ENCODE data around the gene SHISAL1. TPM values are rescaled to one million over a fixed set of nuclear protein-coding genes. Genes with fewer than 3 reads are reported as not detected.

Gene SHISAL1
- total RNA-seq, 1 experiment from 2014 or later: not detected

DNA sequence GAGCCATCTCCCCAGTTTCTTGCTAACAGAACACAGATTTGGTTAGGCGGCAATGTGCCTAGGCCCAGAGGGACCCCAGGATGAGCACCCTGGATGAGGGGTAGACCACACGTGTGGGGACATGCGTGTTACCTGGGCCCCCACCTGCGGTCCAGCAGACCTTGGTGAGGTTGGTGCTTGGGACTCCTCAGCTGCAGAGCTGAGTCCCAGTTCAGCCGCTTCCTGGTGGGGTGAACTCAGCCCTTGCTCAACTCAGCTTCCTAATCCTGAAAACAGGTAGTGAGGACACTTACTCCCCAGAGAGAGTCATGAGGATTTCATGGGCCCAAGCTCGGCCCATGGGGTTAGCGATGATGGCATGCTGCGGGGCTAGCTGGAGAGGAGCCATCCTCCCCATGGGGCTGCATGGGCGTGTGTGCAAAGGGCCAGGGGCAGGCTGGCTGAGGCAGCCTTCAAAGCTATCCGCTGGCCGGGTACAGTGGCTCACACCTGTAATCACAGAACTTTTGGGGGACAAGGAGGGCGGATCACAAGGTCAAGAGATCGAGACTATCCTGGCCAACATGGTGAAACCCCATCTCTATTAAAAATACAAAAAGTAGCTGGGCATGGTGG, 46.9 kb upstream of the SHISAL1 start:
- TF ChIP-seq, protein P1, sequence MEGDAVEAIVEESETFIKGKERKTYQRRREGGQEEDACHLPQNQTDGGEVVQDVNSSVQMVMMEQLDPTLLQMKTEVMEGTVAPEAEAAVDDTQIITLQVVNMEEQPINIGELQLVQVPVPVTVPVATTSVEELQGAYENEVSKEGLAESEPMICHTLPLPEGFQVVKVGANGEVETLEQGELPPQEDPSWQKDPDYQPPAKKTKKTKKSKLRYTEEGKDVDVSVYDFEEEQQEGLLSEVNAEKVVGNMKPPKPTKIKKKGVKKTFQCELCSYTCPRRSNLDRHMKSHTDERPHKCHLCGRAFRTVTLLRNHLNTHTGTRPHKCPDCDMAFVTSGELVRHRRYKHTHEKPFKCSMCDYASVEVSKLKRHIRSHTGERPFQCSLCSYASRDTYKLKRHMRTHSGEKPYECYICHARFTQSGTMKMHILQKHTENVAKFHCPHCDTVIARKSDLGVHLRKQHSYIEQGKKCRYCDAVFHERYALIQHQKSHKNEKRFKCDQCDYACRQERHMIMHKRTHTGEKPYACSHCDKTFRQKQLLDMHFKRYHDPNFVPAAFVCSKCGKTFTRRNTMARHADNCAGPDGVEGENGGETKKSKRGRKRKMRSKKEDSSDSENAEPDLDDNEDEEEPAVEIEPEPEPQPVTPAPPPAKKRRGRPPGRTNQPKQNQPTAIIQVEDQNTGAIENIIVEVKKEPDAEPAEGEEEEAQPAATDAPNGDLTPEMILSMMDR (IDR thresholded peaks at IDR 0.05; ENCODE audit: unreplicated experiment): no peak
- Mint-ChIP-seq H3K9me3 (ENCODE audit: low read depth, unreplicated experiment) (no peaks in the 10 kb centered on the region), H3K4me1 (ENCODE audit: low read depth, unreplicated experiment) (peaks cover 27% of the 10 kb centered on the region), H3K27me3 (ENCODE audit: unreplicated experiment) (peaks cover 61% of the 10 kb centered on the region), H3K27ac (ENCODE audit: unreplicated experiment) (no peak overlapping the region), H3K36me3 (ENCODE audit: insufficient read depth, unreplicated experiment) (peaks cover 10% of the 10 kb centered on the region), H3K4me3 (ENCODE audit: low read depth, unreplicated experiment) (no peak overlapping the region)
- DNase-seq: no peak
- CTCF ChIA-PET: no interaction called here
- intact Hi-C loops (cut with micrococcal nuclease; ENCODE audit: unreplicated experiment): no loop called here
- no TSS peak for BruUV-seq (replicated peaks)

GRCh38 chr22:44358709-44359440, 46.1 kb upstream of the SHISAL1 start:
- peaks cover 10% of the 10 kb centered on the region for H3K36me3 Mint-ChIP-seq (ENCODE audit: insufficient read depth, unreplicated experiment)
- no TSS peak for BruUV-seq (replicated peaks)
- H3K4me1 Mint-ChIP-seq (ENCODE audit: low read depth, unreplicated experiment): peaks cover 27% of the 10 kb centered on the region
- intact Hi-C loops (cut with micrococcal nuclease; ENCODE audit: unreplicated experiment): no loop called here
- CTCF ChIA-PET: no interaction called here
- no peak overlapping the region for H3K4me3 Mint-ChIP-seq (ENCODE audit: low read depth, unreplicated experiment)
- H3K27me3 Mint-ChIP-seq (ENCODE audit: unreplicated experiment): peaks cover 61% of the 10 kb centered on the region
- TF ChIP-seq, protein P1 (IDR thresholded peaks at IDR 0.05; ENCODE audit: unreplicated experiment): no peak
- no peak overlapping the region for H3K27ac Mint-ChIP-seq (ENCODE audit: unreplicated experiment)
- H3K9me3 Mint-ChIP-seq (ENCODE audit: low read depth, unreplicated experiment): no peaks in the 10 kb centered on the region
- no peak for DNase-seq

GRCh38 chr22:44357966-44358465, 45.3 kb upstream of the SHISAL1 start:
- H3K4me3 Mint-ChIP-seq (ENCODE audit: low read depth, unreplicated experiment): no peak overlapping the region
- H3K27ac Mint-ChIP-seq (ENCODE audit: unreplicated experiment): no peak overlapping the region
- CTCF ChIA-PET: no interaction called here
- H3K9me3 Mint-ChIP-seq (ENCODE audit: low read depth, unreplicated experiment): no peaks in the 10 kb centered on the region
- H3K4me1 Mint-ChIP-seq (ENCODE audit: low read depth, unreplicated experiment): peaks cover 20% of the 10 kb centered on the region
- peaks cover 65% of the 10 kb centered on the region for H3K27me3 Mint-ChIP-seq (ENCODE audit: unreplicated experiment)
- DNase-seq: no peak
- TF ChIP-seq, protein P1 (IDR thresholded peaks at IDR 0.05; ENCODE audit: unreplicated experiment): no peak
- H3K36me3 Mint-ChIP-seq (ENCODE audit: insufficient read depth, unreplicated experiment): peaks cover 10% of the 10 kb centered on the region
- BruUV-seq (replicated peaks): no TSS peak
- intact Hi-C loops (cut with micrococcal nuclease; ENCODE audit: unreplicated experiment): no loop called here

GRCh38 chr22:44357296-44357965, 44.7 kb upstream of the SHISAL1 start:
- intact Hi-C loops (cut with micrococcal nuclease; ENCODE audit: unreplicated experiment): no loop called here
- peaks cover 65% of the 10 kb centered on the region for H3K27me3 Mint-ChIP-seq (ENCODE audit: unreplicated experiment)
- no peak overlapping the region for H3K27ac Mint-ChIP-seq (ENCODE audit: unreplicated experiment)
- no peaks in the 10 kb centered on the region for H3K9me3 Mint-ChIP-seq (ENCODE audit: low read depth, unreplicated experiment)
- TF ChIP-seq, protein P1 (IDR thresholded peaks at IDR 0.05; ENCODE audit: unreplicated experiment): no peak
- CTCF ChIA-PET: no interaction called here
- no peak overlapping the region for H3K4me3 Mint-ChIP-seq (ENCODE audit: low read depth, unreplicated experiment)
- no TSS peak for BruUV-seq (replicated peaks)
- H3K36me3 Mint-ChIP-seq (ENCODE audit: insufficient read depth, unreplicated experiment): peaks cover 15% of the 10 kb centered on the region
- no peak for DNase-seq
- H3K4me1 Mint-ChIP-seq (ENCODE audit: low read depth, unreplicated experiment): peaks cover 18% of the 10 kb centered on the region
